ENCODE data around the gene DCAF6.

DNA sequence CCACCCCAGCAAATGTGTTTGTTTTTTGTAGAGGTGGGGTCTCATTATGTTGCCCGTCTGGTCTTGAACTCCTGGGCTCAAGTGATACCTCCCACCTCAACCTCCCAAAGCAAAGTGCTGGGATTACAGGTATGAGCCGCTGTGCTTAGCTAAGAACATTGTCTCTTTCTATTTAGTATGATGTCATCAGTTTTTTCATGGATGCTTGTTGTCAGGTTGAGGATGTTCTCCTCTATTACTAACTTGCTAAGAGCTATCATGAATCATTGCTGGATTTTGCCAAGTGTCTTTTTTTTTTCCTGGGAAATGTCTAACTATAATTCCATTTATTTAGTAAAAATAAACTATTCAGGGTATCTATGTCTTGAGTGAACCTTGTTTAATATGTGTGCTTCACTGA is 19.4 kb downstream of the DCAF6 start:
- TF ChIP-seq POLR2A (IDR thresholded peaks at IDR 0.05; ENCODE audit: low read depth, low read length), result no peak
- no peak for TF ChIP-seq POLR2AphosphoS5 (IDR thresholded peaks at IDR 0.05; ENCODE audit: low read depth, low read length)
- TF ChIP-seq TAF1 (IDR thresholded peaks at IDR 0.05; ENCODE audit: borderline replicate concordance, low read depth, low read length), result no peak
